SK-N-SH (cell line): Measurements from ENCODE around the gene ELOVL2. TPM values are rescaled to one million over a fixed set of nuclear protein-coding genes. Genes with fewer than 3 reads are reported as not detected.

Experiments used
- CTCF ChIA-PET: fragments of 300-600, 350-600 bp; formaldehyde crosslinking; extraction: SDS; loops from one replicate; lab custom pipeline; 2021; lab: Yijun Ruan, JAX
- POLR2A ChIA-PET: fragments of 350-600 bp; sonication (Branson Sonifier 250); formaldehyde crosslinking; extraction: SDS; loops from one replicate; lab custom pipeline; 2020; ENCODE audit warnings: antibody characterized with exemption, inconsistent platforms; lab: Yijun Ruan, JAX
- DNase-seq: peaks from one replicate; pipeline ENCODE4 v3.0.0; 2012
- H2AFZ ChIP-seq: fragments of 200-600 bp; sonication (generic); 2 replicates; pipeline ENCODE4 v1.8.1; 2016; ENCODE audit warnings: antibody characterized with exemption, mild to moderate bottlenecking, low read depth
- H3F3A ChIP-seq: fragments of 200-600 bp; sonication (generic); replicated peaks from 2 replicates; pipeline ENCODE3; 2016; ENCODE audit warnings: antibody characterized with exemption, mild to moderate bottlenecking; ENCODE audit not compliant: insufficient read depth
- H3K27ac ChIP-seq, 2 experiments: fragments of 200-500 bp in 1 of 2; fragments of 200-600 bp in 1 of 2; sonication (Bioruptor generic) in 1 of 2; sonication (generic), shearing (Covaris generic) in 1 of 2; 2 replicates each; pipeline versions ENCODE4 v1.5.1 to v1.6.1; 2014 to 2016; ENCODE audit warnings: low read depth in 2 of 2, inconsistent platforms in 1 of 2, low read length in 1 of 2, mild to moderate bottlenecking in 1 of 2, mixed read lengths in 1 of 2
- H3K27me3 ChIP-seq: fragments of 200-600 bp; sonication (generic), shearing (Covaris generic); 2 replicates; pipeline ENCODE4 v1.6.1; 2016; ENCODE audit warnings: mixed run types; ENCODE audit not compliant: insufficient read depth
- H3K36me3 ChIP-seq, 2 experiments: fragments of 200-500 bp in 1 of 2; fragments of 200-600 bp in 1 of 2; sonication (Bioruptor generic) in 1 of 2; sonication (generic) in 1 of 2; replicated peaks in 1 of 2; 2 replicates each; pipeline versions ENCODE3 to v1.5.1; 2014 to 2016; ENCODE audit warnings: low read length in 1 of 2, mild to moderate bottlenecking in 1 of 2; ENCODE audit not compliant: insufficient read depth in 2 of 2, control insufficient read depth in 1 of 2
- H3K4me1 ChIP-seq, 2 experiments: fragments of 200-500 bp in 1 of 2; fragments of 200-600 bp in 1 of 2; sonication (Bioruptor generic) in 1 of 2; sonication (generic), shearing (Covaris generic) in 1 of 2; 2 replicates each; pipeline versions ENCODE4 v1.5.1 to v1.6.1; 2014 to 2016; ENCODE audit warnings: low read depth in 1 of 2, low read length in 1 of 2, mixed run types in 1 of 2; ENCODE audit not compliant: insufficient read depth in 2 of 2, control insufficient read depth in 1 of 2
- H3K4me2 ChIP-seq: fragments of 200-600 bp; sonication (generic), shearing (Covaris generic); 2 replicates; pipeline ENCODE4 v1.6.1; 2017; ENCODE audit warnings: mixed run types
- H3K4me3 ChIP-seq, 2 experiments: fragments of 200-500 bp in 1 of 2; fragments of 200-600 bp in 1 of 2; sonication (Bioruptor generic) in 1 of 2; sonication (generic), shearing (Covaris generic) in 1 of 2; 2 replicates each; pipeline versions ENCODE4 v1.5.1 to v1.8.1; 2014 to 2016; ENCODE audit warnings: low read depth in 2 of 2, inconsistent platforms in 1 of 2, low read length in 1 of 2, mild to moderate bottlenecking in 1 of 2, mixed read lengths in 1 of 2, moderate library complexity in 1 of 2
- H3K79me2 ChIP-seq: fragments of 200-600 bp; sonication (generic); 2 replicates; pipeline ENCODE4 v1.8.1; 2017; ENCODE audit warnings: mild to moderate bottlenecking; ENCODE audit not compliant: insufficient read depth
- H3K9ac ChIP-seq: fragments of 200-600 bp; sonication (generic); 2 replicates; pipeline ENCODE4 v1.6.1; 2017; ENCODE audit warnings: mixed run types
- H3K9me2 ChIP-seq: fragments of 200-600 bp; sonication (generic); 2 replicates; pipeline ENCODE4 v1.6.1; 2017; ENCODE audit warnings: mixed run types
- H3K9me3 ChIP-seq: fragments of 200-600 bp; sonication (generic); 2 replicates; pipeline ENCODE4 v1.6.1; 2017; ENCODE audit warnings: mixed run types, mild to moderate bottlenecking, moderate library complexity
- H4K20me1 ChIP-seq: fragments of 200-600 bp; sonication (generic); 2 replicates; pipeline ENCODE4 v1.6.1; 2017; ENCODE audit warnings: mild to moderate bottlenecking, mixed run types; ENCODE audit not compliant: insufficient read depth
- CHD2 ChIP-seq: fragments of 150-350 bp; IDR thresholded peaks from 2 replicates; pipeline ENCODE4 v1.6.1; 2018; ENCODE audit warnings: low read length; ENCODE audit not compliant: partially characterized antibody
- FOSL2 ChIP-seq: IDR thresholded peaks from 2 replicates; pipeline ENCODE4 v1.4.0; 2012; ENCODE audit warnings: low read depth, mild to moderate bottlenecking, moderate library complexity, borderline replicate concordance
- JUND ChIP-seq: IDR thresholded peaks from 2 replicates; pipeline ENCODE4 v1.4.0; 2012
- MAX ChIP-seq: IDR thresholded peaks from 2 replicates; pipeline ENCODE4 v1.4.0; 2012; ENCODE audit warnings: low read depth
- POLR2AphosphoS5 ChIP-seq: IDR thresholded peaks from 2 replicates; pipeline ENCODE4 v1.6.1; 2012; ENCODE audit warnings: low read depth, low read length
- RAD21 ChIP-seq: IDR thresholded peaks from 2 replicates; pipeline ENCODE4 v1.6.1; 2012; ENCODE audit warnings: mild to moderate bottlenecking, low read length
- RCOR1 ChIP-seq: fragments of 150-350 bp; IDR thresholded peaks from 2 replicates; pipeline ENCODE4 v1.6.1; 2017; ENCODE audit warnings: antibody characterized with exemption, low read length
- REST ChIP-seq: IDR thresholded peaks from 2 replicates; pipeline ENCODE4 v1.6.1; 2012; ENCODE audit warnings: mild to moderate bottlenecking, low read depth, low read length, moderate library complexity
- RFX5 ChIP-seq: IDR thresholded peaks from 2 replicates; pipeline ENCODE4 v1.6.1; 2012; ENCODE audit warnings: mild to moderate bottlenecking, improper control_type of control experiment, low read length
- RXRA ChIP-seq: IDR thresholded peaks from 2 replicates; pipeline ENCODE4 v1.4.0; 2012; ENCODE audit warnings: low read depth, mild to moderate bottlenecking, borderline replicate concordance
- SIN3A ChIP-seq: IDR thresholded peaks from 2 replicates; pipeline ENCODE4 v1.6.1; 2012; ENCODE audit warnings: low read depth, mild to moderate bottlenecking, low read length, moderate library complexity, borderline replicate concordance
- SMC3 ChIP-seq: IDR thresholded peaks from 2 replicates; pipeline ENCODE4 v1.6.1; 2012; ENCODE audit warnings: low read depth, low read length, improper control_type of control experiment
- TCF12 ChIP-seq: IDR thresholded peaks from 2 replicates; pipeline ENCODE4 v1.4.0; 2012
- YY1 ChIP-seq: IDR thresholded peaks from 2 replicates; pipeline ENCODE4 v1.4.0; 2012; ENCODE audit warnings: low read depth, mild to moderate bottlenecking
- WGBS: methylation state at CpG from one replicate; pipeline ENCODE4 v1.1.6; 2017; ENCODE audit warnings: low lambda C conversion rate; 5-methylcytosine and 5-hydroxymethylcytosine counted together
- polyA plus RNA-seq, 3 experiments: library from polyadenylated mRNA; depleted of rRNA; stranded (reverse); fragments of >200 nt; gene quantifications; 2 replicates each; pipeline ENCODE4 v1.2.3, GENCODE V29; 2012
- TF ChIP-seq, protein P1 (sequence below): fragments of 150-350 bp; IDR thresholded peaks from 2 replicates; pipeline ENCODE4 v1.6.1; 2016; ENCODE audit warnings: mild to moderate bottlenecking, low read depth, low read length
- TF ChIP-seq, protein P2 (sequence below): IDR thresholded peaks from 2 replicates; pipeline ENCODE4 v1.4.0; 2012; ENCODE audit warnings: low read depth, borderline replicate concordance

The ELOVL2 gene
- polyA plus RNA-seq, 1 of the 3 experiments (the other 2 are of a cell fraction), result 0.39 TPM

- no peak overlapping the region for H3K4me2 ChIP-seq
- no peaks in the 10 kb centered on the region for H3K9me3 ChIP-seq
- H3K9me2 ChIP-seq, result no peaks in the 10 kb centered on the region
- no peaks in the 10 kb centered on the region for H3K4me1 ChIP-seq
- H3K27me3 ChIP-seq, result no peaks in the 10 kb centered on the region
- no peak overlapping the region for H3K4me3 ChIP-seq
- H2AFZ ChIP-seq, result no peak overlapping the region
- no peak for DNase-seq
- H3F3A ChIP-seq, result no peaks in the 10 kb centered on the region
- H3K79me2 ChIP-seq, result no peaks in the 10 kb centered on the region
- H3K27ac ChIP-seq, result no peak overlapping the region
- CTCF ChIA-PET, result interaction anchor here (0.6 to 1.5 kb wide), 2 partner anchors 13 to 475 kb away, joined by 3 to 4 read pairs; no protein-coding TSS in a partner anchor
- H3K36me3 ChIP-seq, result no peaks in the 10 kb centered on the region
- H4K20me1 ChIP-seq, result no peaks in the 10 kb centered on the region
- no peak overlapping the region for H3K9ac ChIP-seq
- TF ChIP-seq POLR2AphosphoS5 (no peak), RXRA (no peak), MAX (no peak), TCF12 (no peak), RFX5 (no peak), SMC3 (no peak), RAD21 (no peak), YY1 (no peak), RCOR1 (no peak), CHD2 (no peak), SIN3A (no peak)
- TF ChIP-seq, protein P1, sequence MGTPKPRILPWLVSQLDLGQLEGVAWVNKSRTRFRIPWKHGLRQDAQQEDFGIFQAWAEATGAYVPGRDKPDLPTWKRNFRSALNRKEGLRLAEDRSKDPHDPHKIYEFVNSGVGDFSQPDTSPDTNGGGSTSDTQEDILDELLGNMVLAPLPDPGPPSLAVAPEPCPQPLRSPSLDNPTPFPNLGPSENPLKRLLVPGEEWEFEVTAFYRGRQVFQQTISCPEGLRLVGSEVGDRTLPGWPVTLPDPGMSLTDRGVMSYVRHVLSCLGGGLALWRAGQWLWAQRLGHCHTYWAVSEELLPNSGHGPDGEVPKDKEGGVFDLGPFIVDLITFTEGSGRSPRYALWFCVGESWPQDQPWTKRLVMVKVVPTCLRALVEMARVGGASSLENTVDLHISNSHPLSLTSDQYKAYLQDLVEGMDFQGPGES, result no peak
- TF ChIP-seq, protein P2, sequence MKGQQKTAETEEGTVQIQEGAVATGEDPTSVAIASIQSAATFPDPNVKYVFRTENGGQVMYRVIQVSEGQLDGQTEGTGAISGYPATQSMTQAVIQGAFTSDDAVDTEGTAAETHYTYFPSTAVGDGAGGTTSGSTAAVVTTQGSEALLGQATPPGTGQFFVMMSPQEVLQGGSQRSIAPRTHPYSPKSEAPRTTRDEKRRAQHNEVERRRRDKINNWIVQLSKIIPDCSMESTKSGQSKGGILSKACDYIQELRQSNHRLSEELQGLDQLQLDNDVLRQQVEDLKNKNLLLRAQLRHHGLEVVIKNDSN, result no peak
- TF ChIP-seq, all 33 proteins: peak for 0
- WGBS, result 91% methylated on average over 5 of the region's 5 CpGs
- POLR2A ChIA-PET, result no interaction called here
These were observed 66.7 kb downstream of the ELOVL2 start for GRCh38 chr6:10977231-10977968.

GRCh38 chr6:10976571-10976970 lies 67.5 kb downstream of the ELOVL2 start:
- Histone ChIP-seq H3K9me2 (no peaks in the 10 kb centered on the region), H3K4me1 (no peaks in the 10 kb centered on the region), H3K4me2 (no peak overlapping the region), H3K27ac (no peak overlapping the region), H3F3A (no peaks in the 10 kb centered on the region), H3K36me3 (no peaks in the 10 kb centered on the region), H3K9me3 (no peaks in the 10 kb centered on the region), H3K27me3 (no peaks in the 10 kb centered on the region), H3K79me2 (no peaks in the 10 kb centered on the region), H2AFZ (no peak overlapping the region), H3K4me3 (no peak overlapping the region), H4K20me1 (no peaks in the 10 kb centered on the region), H3K9ac (no peak overlapping the region)
- TF ChIP-seq JUND, result no peak
- TF ChIP-seq REST, result no peak
- TF ChIP-seq FOSL2, result no peak
- ChIA-PET POLR2A (no interaction called here), CTCF (interaction anchor here (0.6 to 1.5 kb wide), 4 partner anchors 13 to 474 kb away, joined by 3 to 4 read pairs (median 4); partner anchors contain the start of gene ELOVL2)
- DNase-seq, result no peak
- 87% methylated on average over 4 of the region's 6 CpGs for WGBS
